Heart right ventricle (tissue), 16 donors: ENCODE data around the gene SLC2A9. TPM values are rescaled to one million over a fixed set of nuclear protein-coding genes. Genes with fewer than 3 reads are reported as not detected.

Source experiments
- ATAC-seq, 8 donors: fragments of 200-7000 bp; cut with Tn5 transposase; one replicate each; pipeline ENCODE4 v1.9.1; 2020; ENCODE audit warnings: mild to moderate bottlenecking in 8 of 8, moderate library complexity in 8 of 8, moderate number of reproducible peaks in 1 of 8
- DNase-seq, 2 donors: peaks; one replicate each; pipeline ENCODE4 v3.0.0-alpha.2; 2020
- H3K27ac ChIP-seq, 10 donors: fragments of 200-600 bp; sonication (generic) in 2 of 10; one replicate each; pipeline versions ENCODE4 v1.5.0 to v1.8.0; 2020 to 2022; ENCODE audit warnings: mild to moderate bottlenecking in 3 of 10
- H3K27me3 ChIP-seq, 7 donors: fragments of 200-600 bp; one replicate each; pipeline ENCODE4 v1.8.0; 2021 to 2022; ENCODE audit warnings: mild to moderate bottlenecking in 2 of 7
- H3K36me3 ChIP-seq, 9 donors: fragments of 200-600 bp; sonication (generic) in 1 of 9; one replicate each; pipeline versions ENCODE4 v1.5.0 to v1.8.0; 2020 to 2022; ENCODE audit warnings: mild to moderate bottlenecking in 2 of 9
- H3K4me1 ChIP-seq, 9 donors: fragments of 200-600 bp; sonication (generic) in 1 of 9; one replicate each; pipeline versions ENCODE4 v1.5.0 to v1.8.0; 2020 to 2022; ENCODE audit warnings: mild to moderate bottlenecking in 4 of 9
- H3K4me3 ChIP-seq, 10 donors: fragments of 200-600 bp; sonication (generic) in 2 of 10; one replicate each; pipeline versions ENCODE4 v1.5.0 to v1.8.0; 2020 to 2022; ENCODE audit warnings: mild to moderate bottlenecking in 7 of 10, moderate library complexity in 2 of 10
- H3K9me3 ChIP-seq, 11 donors: fragments of 200-600 bp in 10 of 11; sonication (generic) in 2 of 11; one replicate each; pipeline versions ENCODE4 v1.5.0 to v1.8.0; 2013 to 2022; ENCODE audit warnings: mild to moderate bottlenecking in 2 of 11, control low read depth in 1 of 11, moderate library complexity in 1 of 11
- CTCF ChIP-seq, 9 donors: fragments of 200-600 bp; sonication (generic) in 2 of 9; IDR thresholded peaks; one replicate each; pipeline versions ENCODE4 v1.5.0 to v1.8.0; 2021 to 2022; ENCODE audit warnings: antibody characterized with exemption in 9 of 9, mild to moderate bottlenecking in 5 of 9, moderate library complexity in 1 of 9
- WGBS, 2 donors: extraction: QIAGEN DNeasy Blood & Tissue Kit; methylation state at CpG; one replicate each; pipeline ENCODE4 v1.1.7; 2013; ENCODE audit warnings: inconsistent platforms in 1 of 2; 5-methylcytosine and 5-hydroxymethylcytosine counted together
- intact Hi-C, 10 donors: fragments of 100-400 bp; cut with DNase I; formaldehyde crosslinking; loops; one replicate each; pipeline versions ENCODE4 v1.11.1 to v1.14.2; 2022
- polyA plus RNA-seq, 2 donors: library from polyadenylated mRNA; stranded (reverse); fragments of 200-250 nt; gene quantifications; one replicate each; pipeline ENCODE4 v1.2.3, GENCODE V29; 2013
- total RNA-seq, 10 donors: library from RNA; stranded (reverse); fragmentation: NEBNext Ultra II Directional in 3 of 10; extraction: Animal tissue kit (Norgen Biotek cat#: 25700) in 3 of 10; gene quantifications; one replicate each; pipeline versions ENCODE4 v1.2.1 to v1.2.4, GENCODE V29; 2021 to 2023
- donor health status: Arrhythmogenic right ventricular cardiomyopathy.
- donor health status: ischemic (EF 13 %, LVEDD 7.1; RV severe dilation, severe dysfunction).
- donor health status: healthy with polysubstance abuse.
- donor health status: DM: no; HTN: yes; CAD: no.
- donor health status: DM: no; HTN: no; CAD: no.
- donor health status: ischemic (EF 25% LVEDD 6.9; RV normal size, moderate dysfunction).
- donor health status: ischemic (EF 25% LVEDD 5.7; RV mildly dilated, moderate dysfunction).
- donor health status: healthy.
- donor health status: DM: yes; HTN: yes; CAD: no.
- donor health status: Ischemic cardiomyopathy.
- donor health status: ischemic (EF 35%, LVEDD 5.7; RV mildly dilated, moderate dysfunction).
- donor health status: nonischemic (EF 11% LVEDD 7.7; RV severe dilation, severe dysfunction).
- donor health status: DM: yes; HTN: yes; CAD: no.
- donor health status: PGD.
- donor health status: ischemic (EF 29% LVEDD 5.4; RV normal size, mild dysfunction).
- donor health status: nonischemic (EF 23%, LVEDD 6.1; RV moderate dilation, normal function).

Gene SLC2A9
- total and polyA plus RNA-seq, 12 donors = 3.1 to 10.9 (median 5.5) TPM

GRCh38 chr4:9971711-9972110 is 49.6 kb downstream of the SLC2A9 start:
- H3K36me3 ChIP-seq = no peaks in the 10 kb centered on the region
- no peak overlapping the region for H3K4me3 ChIP-seq
- intact Hi-C loops = no loop called here
- ATAC-seq (no peak), DNase-seq (no peak)
- no peak for TF ChIP-seq CTCF (IDR thresholded peaks at IDR 0.05)
- 78 to 86% methylated on average over 3 of the region's 3 CpGs for WGBS, 2 donors
- H3K27me3 ChIP-seq = no peaks in the 10 kb centered on the region
- no peak overlapping the region for H3K27ac ChIP-seq
- peaks cover 0 to 13% (median 3%) of the 10 kb centered on the region in 11 donors for H3K9me3 ChIP-seq
- no peaks in the 10 kb centered on the region for H3K4me1 ChIP-seq

GRCh38 chr4:9970399-9971011 is 50.8 kb downstream of the SLC2A9 start:
- DNase-seq = no peak
- H3K27me3 ChIP-seq = no peaks in the 10 kb centered on the region
- no peaks in the 10 kb centered on the region for H3K4me1 ChIP-seq
- peaks cover 0 to 12% (median 3%) of the 10 kb centered on the region in 11 donors for H3K9me3 ChIP-seq
- no peak for ATAC-seq
- intact Hi-C loops = no loop called here
- no peak overlapping the region for H3K4me3 ChIP-seq
- 74 to 95% methylated on average over 6 of the region's 6 CpGs for WGBS, 2 donors
- no peak overlapping the region for H3K27ac ChIP-seq
- TF ChIP-seq CTCF (IDR thresholded peaks at IDR 0.05) = no peak
- H3K36me3 ChIP-seq = no peaks in the 10 kb centered on the region

GRCh38 chr4:9969526-9970398 is 51.5 kb downstream of the SLC2A9 start:
- DNase-seq = no peak
- Histone ChIP-seq H3K27ac (no peak overlapping the region), H3K4me3 (no peak overlapping the region), H3K36me3 (no peaks in the 10 kb centered on the region), H3K27me3 (no peaks in the 10 kb centered on the region), H3K4me1 (no peaks in the 10 kb centered on the region), H3K9me3 (peaks cover 0 to 7% (median 2%) of the 10 kb centered on the region in 11 donors)
- TF ChIP-seq CTCF (IDR thresholded peaks at IDR 0.05) = no peak
- no peak for ATAC-seq
- intact Hi-C loops = no loop called here
- WGBS, 2 donors = 88 to 95% methylated on average over 7 of the region's 7 CpGs

GRCh38 chr4:9968472-9968871 is 52.8 kb downstream of the SLC2A9 start:
- intact Hi-C loops = no loop called here
- Histone ChIP-seq H3K27me3 (no peaks in the 10 kb centered on the region), H3K4me3 (no peak overlapping the region), H3K36me3 (no peaks in the 10 kb centered on the region), H3K27ac (no peak overlapping the region), H3K4me1 (no peaks in the 10 kb centered on the region), H3K9me3 (peaks cover 0 to 4% (median 0%) of the 10 kb centered on the region in 11 donors)
- TF ChIP-seq CTCF (IDR thresholded peaks at IDR 0.05) = no peak
- no peak for DNase-seq
- ATAC-seq = no peak
